Measurements from ENCODE around the gene ZNRF3.
"Not testable (repeated sequence)": the region's sequence is repeated elsewhere in the genome, so short reads cannot be mapped to it uniquely, and the experiment has no call there.

The ZNRF3 gene

DNA sequence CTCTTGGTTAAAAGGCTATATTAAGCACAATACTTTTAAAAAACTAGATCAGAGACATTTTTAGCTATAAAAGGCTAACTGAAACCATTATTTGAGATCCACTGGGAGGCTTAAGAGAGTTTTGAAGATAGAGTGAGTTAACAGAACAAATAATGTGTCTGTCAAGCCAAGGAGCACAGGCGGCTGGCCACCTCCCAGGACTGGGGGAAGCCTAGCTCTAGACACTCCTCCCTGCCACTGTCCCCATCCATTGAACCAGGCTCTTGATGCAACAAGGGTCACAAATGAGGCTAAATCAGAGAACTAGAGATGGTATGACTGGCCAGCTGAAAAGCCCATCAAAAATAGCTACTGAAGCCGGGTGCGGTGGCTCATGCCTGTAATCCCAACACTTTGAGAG lies 115.3 kb downstream of the ZNRF3 start:
- DNase-seq (ENCODE audit: extremely low spot score, insufficient read length, low read depth) (no peak), FAIRE-seq (no peak)

GRCh38 chr22:28999510-28999909 lies 116.1 kb downstream of the ZNRF3 start:
- no peak for FAIRE-seq
- DNase-seq (ENCODE audit: extremely low spot score, insufficient read length, low read depth): no peak

DNA sequence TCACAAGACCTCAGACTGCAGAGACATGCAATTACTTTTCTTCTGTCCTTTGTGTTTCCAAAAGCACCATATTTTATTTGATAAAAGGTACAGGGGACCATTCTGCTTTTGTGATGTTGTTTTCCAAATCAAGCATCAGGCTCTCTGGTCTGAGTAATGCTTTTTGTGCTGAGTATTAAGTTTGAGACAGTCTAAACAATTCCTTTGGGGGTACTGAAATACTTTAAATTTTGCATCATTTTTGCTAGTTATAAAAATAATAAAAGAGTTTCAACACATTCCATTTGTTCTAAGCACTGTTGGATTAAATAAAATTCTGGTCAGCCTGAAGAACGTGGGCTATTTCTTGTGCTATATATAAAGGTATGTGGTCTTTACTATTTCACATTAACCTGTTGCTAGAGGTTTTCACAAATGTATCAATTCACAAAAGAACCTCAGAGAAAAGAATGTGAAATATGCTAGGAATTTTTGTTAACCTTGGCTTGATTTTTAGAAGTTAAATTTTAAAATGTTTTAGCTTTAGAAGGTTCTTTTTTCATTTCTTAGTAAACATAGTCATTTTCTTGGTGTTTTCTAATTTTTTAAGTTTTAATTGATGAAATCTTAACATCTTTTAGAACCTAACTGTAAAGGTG lies 116.7 kb downstream of the ZNRF3 start:
- DNase-seq (ENCODE audit: extremely low spot score, insufficient read length, low read depth) (no peak), FAIRE-seq (no peak)

DNA sequence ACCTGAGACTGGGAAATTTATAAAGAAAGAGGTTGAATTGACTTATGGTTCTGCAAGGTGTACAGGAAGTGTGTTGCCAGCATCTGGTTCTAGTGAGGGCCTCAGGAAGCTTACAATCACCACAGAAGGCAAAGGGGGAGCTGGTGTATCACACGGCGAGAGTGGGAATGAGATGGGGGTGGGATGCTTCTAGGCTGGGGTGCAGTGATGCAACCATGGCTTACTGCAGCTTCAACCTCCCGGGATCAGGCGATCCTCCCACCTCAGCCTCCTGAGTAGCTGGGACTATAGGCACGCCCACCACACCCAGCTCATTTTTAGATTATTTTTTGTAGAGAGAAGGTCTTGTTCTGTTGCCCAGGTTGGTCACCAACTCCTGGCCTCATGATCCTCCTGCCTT lies 117.3 kb downstream of the ZNRF3 start:
- DNase-seq (ENCODE audit: extremely low spot score, insufficient read length, low read depth): no peak
- no peak for FAIRE-seq

DNA sequence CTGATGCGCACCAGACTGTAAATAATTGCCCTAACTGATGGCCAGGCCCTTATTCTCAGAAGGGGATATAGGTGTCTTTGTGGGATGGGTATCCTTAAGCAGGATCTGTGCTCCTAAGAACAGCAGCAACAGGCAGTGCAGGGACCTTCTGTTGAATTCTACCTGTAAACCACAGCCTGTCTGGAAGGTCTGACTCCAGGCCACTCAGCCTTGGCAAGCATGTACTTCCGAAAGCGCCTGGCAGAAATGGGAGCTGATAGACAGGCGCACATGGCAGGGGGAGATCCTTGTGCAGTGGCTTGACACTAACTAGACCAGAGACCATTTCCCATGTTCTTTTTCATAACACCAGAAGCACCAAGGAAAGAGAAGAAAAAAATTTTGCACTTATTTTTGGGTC lies 119.2 kb downstream of the ZNRF3 start:
- no peak for DNase-seq (ENCODE audit: extremely low spot score, insufficient read length, low read depth)
- FAIRE-seq: no peak

DNA sequence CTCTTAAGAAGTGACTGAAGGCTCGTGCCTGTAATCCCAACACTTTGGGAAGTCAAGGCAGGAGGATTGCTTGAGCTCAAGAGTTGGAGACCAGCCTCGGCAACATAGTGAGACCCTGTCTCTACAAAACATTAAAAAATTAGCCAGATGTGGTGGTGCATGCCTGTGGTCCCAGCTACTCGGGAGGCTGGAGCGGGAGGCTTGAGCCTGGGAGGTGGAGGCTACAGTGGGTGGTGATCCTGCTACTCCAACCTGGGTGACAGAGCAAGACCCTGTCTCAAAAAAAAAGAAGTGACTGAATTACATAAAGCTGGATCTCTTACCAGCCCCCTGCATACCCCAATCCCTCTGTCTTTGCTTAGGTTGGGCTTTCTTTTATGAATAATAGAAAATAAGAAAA lies 120.2 kb downstream of the ZNRF3 start:
- no peak for FAIRE-seq
- DNase-seq (ENCODE audit: extremely low spot score, insufficient read length, low read depth): no peak

GRCh38 chr22:29003975-29004646 lies 120.7 kb downstream of the ZNRF3 start:
- DNase-seq (ENCODE audit: extremely low spot score, insufficient read length, low read depth) (no peak), FAIRE-seq (no peak)

DNA sequence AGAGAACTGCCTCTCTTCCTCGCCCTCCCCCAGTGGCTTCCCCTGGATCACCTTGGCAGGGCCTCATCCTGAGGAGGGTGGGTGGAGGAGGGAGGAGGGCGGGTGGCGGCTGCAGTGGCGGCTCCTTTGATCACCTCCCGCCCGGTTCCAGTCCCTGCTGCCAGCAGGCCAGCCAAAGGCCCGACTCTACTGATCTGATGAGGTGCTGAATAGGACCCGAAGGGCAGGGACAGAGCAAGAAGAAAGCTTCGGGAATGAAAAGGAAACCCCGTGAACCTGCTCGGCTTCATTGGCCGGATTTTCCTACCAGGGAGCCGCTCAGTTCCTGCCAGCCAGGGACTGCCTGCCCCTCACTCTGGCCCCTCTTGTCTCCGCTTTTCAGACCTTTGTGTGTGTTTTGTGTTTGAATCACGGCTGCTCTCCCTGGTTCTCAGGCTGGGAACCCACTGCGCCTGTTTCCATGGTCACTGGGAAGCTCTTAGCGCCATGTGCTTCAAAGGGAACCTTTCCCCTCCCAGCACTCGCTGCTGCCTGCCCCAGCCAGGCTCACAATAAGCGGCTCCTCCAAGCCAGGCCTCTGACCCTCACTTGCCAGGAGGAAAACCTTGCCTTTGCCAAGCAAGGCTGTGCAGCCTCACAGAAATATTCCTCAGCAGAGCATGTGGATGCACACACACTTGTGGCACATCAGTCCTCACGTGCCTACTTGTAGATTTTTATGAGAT lies 121.4 kb downstream of the ZNRF3 start:
- DNase-seq (ENCODE audit: extremely low spot score, insufficient read length, low read depth) (no peak), FAIRE-seq (no peak)

- DNase-seq (ENCODE audit: extremely low spot score, insufficient read length, low read depth); FAIRE-seq: not testable (repeated sequence)
Observed at GRCh38 chr22:29005754-29006153, 122.4 kb downstream of the ZNRF3 start.

DNA sequence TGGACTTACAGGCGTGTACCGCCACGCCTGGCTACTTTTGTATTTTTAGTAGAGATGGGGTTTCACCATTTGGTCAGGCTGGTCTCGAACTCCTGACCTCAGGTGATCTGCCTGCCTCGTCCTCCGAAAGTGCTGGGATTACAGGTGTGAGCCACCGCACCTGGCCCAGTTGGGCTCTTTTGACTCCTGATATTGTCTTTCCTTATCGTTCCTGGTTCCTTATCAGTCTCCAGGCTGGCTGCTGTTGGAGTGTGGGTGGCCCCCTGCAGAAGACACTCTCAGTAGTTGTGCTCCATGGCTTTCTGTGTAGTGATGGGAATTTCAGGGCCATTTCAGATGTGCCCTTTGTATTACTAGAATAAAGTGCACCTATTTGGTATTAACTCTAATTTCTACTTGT lies 123.0 kb downstream of the ZNRF3 start:
- DNase-seq (ENCODE audit: extremely low spot score, insufficient read length, low read depth): no peak
- FAIRE-seq: no peak

GRCh38 chr22:29009148-29009547 lies 125.8 kb downstream of the ZNRF3 start:
- DNase-seq (ENCODE audit: extremely low spot score, insufficient read length, low read depth) (no peak), FAIRE-seq (no peak)

DNA sequence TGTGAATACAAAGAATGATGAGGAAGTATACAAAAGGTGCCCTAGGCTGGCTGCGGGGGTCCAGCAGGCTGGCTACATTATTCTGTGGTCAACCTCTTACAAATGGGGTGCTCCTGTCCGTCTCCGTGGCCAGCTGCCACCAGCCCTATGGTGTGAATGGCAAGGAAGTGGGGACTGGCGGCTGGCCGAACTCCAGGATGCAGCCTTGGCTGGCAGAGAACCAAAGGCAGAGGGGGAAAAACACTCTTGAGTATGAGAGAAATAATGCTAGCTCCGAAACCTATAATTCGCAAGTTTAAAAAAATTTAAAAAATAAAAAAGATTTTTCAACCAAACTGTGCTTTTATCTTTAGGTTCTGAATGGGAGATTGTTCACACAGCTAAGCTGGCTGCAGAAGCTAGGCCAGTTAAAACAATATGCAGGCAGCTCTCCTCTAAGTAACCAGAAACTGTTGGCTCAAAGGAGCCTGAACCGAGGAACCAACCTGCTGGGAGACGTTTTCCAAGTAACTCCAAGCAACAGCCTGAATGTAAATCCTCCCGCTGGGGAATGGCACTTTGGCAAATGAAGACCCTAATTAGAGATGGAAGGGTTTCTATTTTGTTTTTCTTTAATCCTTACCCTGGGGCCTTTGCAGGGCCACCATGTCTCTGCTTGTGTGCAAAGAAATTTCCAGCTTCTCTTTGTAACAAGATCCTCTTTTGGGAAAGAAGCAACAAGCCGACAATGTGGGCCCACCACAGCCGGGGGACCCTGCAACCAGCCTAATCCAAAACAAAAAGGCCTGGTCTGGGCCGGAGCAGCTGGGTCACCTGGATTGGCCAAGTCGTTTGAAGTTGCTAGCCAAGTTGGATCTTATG lies 128.1 kb downstream of the ZNRF3 start:
- no peak for DNase-seq (ENCODE audit: extremely low spot score, insufficient read length, low read depth)
- no peak for FAIRE-seq

GRCh38 chr22:29012101-29012433 lies 128.7 kb downstream of the ZNRF3 start:
- FAIRE-seq (no peak), DNase-seq (ENCODE audit: extremely low spot score, insufficient read length, low read depth) (no peak)

- FAIRE-seq: no peak
- no peak for DNase-seq (ENCODE audit: extremely low spot score, insufficient read length, low read depth)
Observed at GRCh38 chr22:29012952-29013351, 129.6 kb downstream of the ZNRF3 start.

DNA sequence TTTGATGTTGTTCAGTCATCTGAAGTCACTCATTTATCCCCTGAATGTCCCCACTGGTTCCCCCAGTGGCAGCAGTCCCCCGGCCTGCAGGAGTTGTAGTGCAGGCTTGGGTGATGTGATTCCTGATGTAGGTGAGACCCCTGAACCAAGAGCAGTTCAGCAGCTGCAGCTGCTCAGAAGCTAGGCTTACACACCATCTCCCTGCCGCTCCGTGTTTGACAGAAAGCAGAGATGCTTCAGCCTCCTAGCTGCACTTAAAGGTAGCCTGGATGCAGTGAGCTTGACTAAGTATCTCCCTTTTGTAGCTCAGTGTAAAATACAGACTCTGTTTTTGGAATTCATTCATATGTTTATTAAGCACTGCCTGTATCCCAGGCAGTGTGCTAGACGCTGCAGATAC lies 130.9 kb downstream of the ZNRF3 start:
- FAIRE-seq (no peak), DNase-seq (ENCODE audit: extremely low spot score, insufficient read length, low read depth) (no peak)

GRCh38 chr22:29014773-29015172 lies 131.4 kb downstream of the ZNRF3 start:
- FAIRE-seq (no peak), DNase-seq (ENCODE audit: extremely low spot score, insufficient read length, low read depth) (no peak)

GRCh38 chr22:29016067-29016938 lies 132.9 kb downstream of the ZNRF3 start:
- FAIRE-seq: peak; percentile 81
- DNase-seq (ENCODE audit: extremely low spot score, insufficient read length, low read depth): no peak

- no peak for FAIRE-seq
Observed at GRCh38 chr22:29018293-29019189, 135.2 kb downstream of the ZNRF3 start.

More at GRCh38 chr22:29018293-29019189, 135.2 kb downstream of the ZNRF3 start:
- DNase-seq (ENCODE audit: extremely low spot score, insufficient read length, low read depth): no peak
